Activated naive CD4-positive, alpha-beta T cell treated with anti-CD3 and anti-CD28 coated beads, Interleukin-2, amount 50 U/mL, for 72 hours (primary cell): ENCODE measurements around the gene HCRTR2. TPM values are rescaled to one million over a fixed set of nuclear protein-coding genes. Genes with fewer than 3 reads are reported as not detected.
"Not testable (repeated sequence)": the region's sequence is repeated elsewhere in the genome, so short reads cannot be mapped to it uniquely, and the experiment has no call there.

Experiments used
- ATAC-seq, 2 donors: fragments of 150-1000 bp; cut with Tn5 transposase; 2 replicates each; pipeline ENCODE4 v1.10.0; 2021; ENCODE audit warnings: mild to moderate bottlenecking in 2 of 2, moderate library complexity in 2 of 2
- DNase-seq, 2 donors: peaks; one replicate each; pipeline ENCODE4 v3.0.0; 2021 to 2022; ENCODE audit warnings: low spot score in 2 of 2
- H3K27ac Mint-ChIP-seq, 2 donors: one replicate each; pipeline ENCODE4 v1.8.0; 2022; ENCODE audit warnings: mild to moderate bottlenecking in 2 of 2, mixed read lengths in 2 of 2
- H3K36me3 Mint-ChIP-seq, 2 donors: one replicate each; pipeline ENCODE4 v1.8.0; 2022; ENCODE audit warnings: mixed read lengths in 2 of 2
- H3K9me3 Mint-ChIP-seq, 2 donors: one replicate each; pipeline ENCODE4 v1.8.0; 2022; ENCODE audit warnings: mixed read lengths in 2 of 2
- total RNA-seq, 2 donors: library from RNA; stranded (reverse); gene quantifications; one replicate each; pipeline ENCODE4 v1.2.3, GENCODE V29; 2022

HCRTR2 gene
- total RNA-seq, 2 donors from 2014 or later = not detected

GRCh38 chr6:55281215-55281614, 106.9 kb downstream of the HCRTR2 start:
- no peak for DNase-seq
- Mint-ChIP-seq H3K27ac (no peak overlapping the region), H3K9me3 (no peaks in the 10 kb centered on the region), H3K36me3 (no peaks in the 10 kb centered on the region)
- ATAC-seq = no peak

- Mint-ChIP-seq H3K27ac (no peak overlapping the region), H3K36me3 (no peaks in the 10 kb centered on the region), H3K9me3 (no peaks in the 10 kb centered on the region)
- DNase-seq (no peak), ATAC-seq (no peak)
Measured at GRCh38 chr6:55282115-55282514, 107.8 kb downstream of the HCRTR2 start.

GRCh38 chr6:55286824-55287223, 112.5 kb downstream of the HCRTR2 start:
- DNase-seq = no peak
- peaks cover 9 to 10% of the 10 kb centered on the region in 2 donors for H3K9me3 Mint-ChIP-seq
- H3K36me3 Mint-ChIP-seq = no peaks in the 10 kb centered on the region
- no peak overlapping the region for H3K27ac Mint-ChIP-seq
- no peak for ATAC-seq

DNA sequence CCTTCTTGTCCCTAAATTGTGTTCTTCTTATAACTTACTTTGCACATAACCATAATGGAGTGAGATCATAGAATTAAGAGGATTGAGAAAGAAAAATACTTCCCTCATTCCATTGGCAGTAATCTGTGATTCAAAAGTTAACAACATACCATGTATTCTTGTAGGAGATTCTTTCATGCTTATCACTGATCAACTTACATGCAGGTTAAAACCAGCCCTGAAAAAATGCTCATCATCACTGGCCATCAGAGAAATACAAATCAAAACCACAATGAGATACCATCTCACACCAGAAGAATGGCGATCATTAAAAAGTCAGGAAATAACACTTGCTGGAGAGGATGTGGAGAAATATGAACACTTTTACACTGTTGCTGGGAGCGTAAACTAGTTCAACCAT, 116.4 kb downstream of the HCRTR2 start:
- Mint-ChIP-seq H3K9me3 (peaks cover 10 to 17% of the 10 kb centered on the region in 2 donors), H3K27ac (no peak overlapping the region), H3K36me3 (no peaks in the 10 kb centered on the region)
- ATAC-seq = no peak
- DNase-seq = no peak

GRCh38 chr6:55293116-55293515, 118.8 kb downstream of the HCRTR2 start:
- no peak for DNase-seq
- Mint-ChIP-seq H3K27ac (no peak overlapping the region), H3K9me3 (peaks cover 18 to 24% of the 10 kb centered on the region in 2 donors), H3K36me3 (no peaks in the 10 kb centered on the region)
- ATAC-seq = no peak

- not testable (repeated sequence) for ATAC-seq, H3K36me3 Mint-ChIP-seq, H3K27ac Mint-ChIP-seq, DNase-seq
- peaks cover 9 to 27% of the 10 kb centered on the region in 2 donors for H3K9me3 Mint-ChIP-seq
Measured at GRCh38 chr6:55297214-55297613, 122.9 kb downstream of the HCRTR2 start.

GRCh38 chr6:55299286-55299985, 125.1 kb downstream of the HCRTR2 start:
- Mint-ChIP-seq H3K9me3 (peaks cover 20 to 22% of the 10 kb centered on the region in 2 donors), H3K36me3 (no peaks in the 10 kb centered on the region), H3K27ac (no peak overlapping the region)
- no peak for ATAC-seq
- no peak for DNase-seq

- Mint-ChIP-seq H3K36me3 (no peaks in the 10 kb centered on the region), H3K27ac (no peak overlapping the region), H3K9me3 (peaks cover 23 to 32% of the 10 kb centered on the region in 2 donors)
- ATAC-seq = no peak
- no peak for DNase-seq
Measured at GRCh38 chr6:55304747-55305146, 130.4 kb downstream of the HCRTR2 start.

GRCh38 chr6:55319961-55320695, 145.8 kb downstream of the HCRTR2 start:
- no peak for DNase-seq
- H3K27ac Mint-ChIP-seq = no peak overlapping the region
- ATAC-seq = no peak
- H3K9me3 Mint-ChIP-seq = peaks cover 20 to 31% of the 10 kb centered on the region in 2 donors
- no peaks in the 10 kb centered on the region for H3K36me3 Mint-ChIP-seq

DNA sequence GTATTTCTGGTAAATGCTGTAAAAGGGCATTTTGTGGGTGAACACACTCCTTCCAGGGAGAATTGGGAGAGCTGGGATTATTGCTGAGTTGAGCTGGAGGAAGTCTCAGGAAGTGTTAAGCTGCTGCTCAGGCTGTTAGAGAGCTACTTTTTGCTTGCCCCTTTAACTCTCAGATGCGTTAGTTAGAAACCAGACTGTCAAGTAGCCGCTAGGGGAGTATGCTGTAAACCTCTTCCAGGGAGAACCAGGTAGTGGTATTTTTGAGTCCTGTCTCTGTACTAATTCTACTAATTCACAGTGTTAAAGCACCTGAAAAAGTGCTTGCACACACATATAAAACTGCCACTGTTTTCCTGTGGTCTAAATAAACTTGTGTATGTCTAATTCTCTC, 146.4 kb downstream of the HCRTR2 start:
- H3K36me3 Mint-ChIP-seq = no peaks in the 10 kb centered on the region
- no peak for DNase-seq
- H3K27ac Mint-ChIP-seq = no peak overlapping the region

DNA sequence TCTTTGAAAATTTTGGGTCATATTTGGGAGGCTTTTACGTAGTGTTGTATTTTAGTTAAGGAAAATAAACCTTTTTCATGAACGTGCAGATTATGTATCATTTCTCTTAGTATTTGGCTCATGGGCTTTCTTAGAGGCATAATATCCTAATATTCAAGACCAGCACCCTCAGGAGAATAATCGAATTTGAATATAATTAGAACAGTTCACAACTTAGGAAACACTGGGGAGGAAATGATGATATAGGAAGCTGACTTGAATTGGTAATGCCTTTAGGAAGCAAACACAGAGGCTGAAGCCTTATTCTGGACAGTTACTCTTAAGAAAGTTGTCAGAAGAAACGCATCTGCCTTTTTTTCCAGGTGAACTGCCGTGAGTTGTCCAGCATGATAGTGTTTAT, 152.9 kb downstream of the HCRTR2 start, which contains the start of gene GFRAL:
Gene GFRAL, plus strand, starts transcription at position 301 of the 400 bp plus-strand sequence. Its CDS starts 86 bp downstream, at position 387.
- ATAC-seq (no peak), DNase-seq (no peak)
- H3K27ac Mint-ChIP-seq = no peak within 1 kb of the TSS
- peaks cover 6 to 18% of the 10 kb centered on the region in 2 donors for H3K9me3 Mint-ChIP-seq
- H3K36me3 Mint-ChIP-seq = no peaks in the 10 kb centered on the region

More for the DNA sequence above, 146.4 kb downstream of the HCRTR2 start:
- H3K9me3 Mint-ChIP-seq = peaks cover 20 to 34% of the 10 kb centered on the region in 2 donors
- no peak for ATAC-seq

Other genes starting within 250 kb of the HCRTR2 start
- gene GFRAL, start 153.0 kb downstream of the HCRTR2 start, total RNA-seq = not detected